ENCODE data around the gene EML1.

EML1 gene

DNA sequence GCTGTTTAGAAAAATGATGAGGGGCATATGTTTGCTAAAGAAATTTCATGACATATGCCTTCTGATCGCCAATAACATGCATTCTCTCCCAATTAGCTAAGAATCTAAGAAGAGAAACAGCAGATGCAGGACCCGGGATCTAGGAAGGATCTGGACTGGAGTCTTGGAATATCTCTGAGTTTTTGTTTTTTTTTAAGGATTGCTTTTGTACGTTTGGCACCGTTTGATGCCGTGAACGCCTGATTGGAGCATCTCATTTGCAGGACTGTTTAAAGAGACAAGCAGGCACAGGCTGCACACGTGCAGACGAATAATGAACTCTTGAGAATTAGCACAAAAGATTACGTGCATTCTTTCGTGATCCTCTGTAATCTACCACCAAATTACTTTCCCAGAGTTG lies 13.6 kb downstream of the EML1 start:
- no peak for DNase-seq

GRCh38 chr14:99807413-99808153 lies 14.4 kb downstream of the EML1 start:
- no peak for DNase-seq

DNA sequence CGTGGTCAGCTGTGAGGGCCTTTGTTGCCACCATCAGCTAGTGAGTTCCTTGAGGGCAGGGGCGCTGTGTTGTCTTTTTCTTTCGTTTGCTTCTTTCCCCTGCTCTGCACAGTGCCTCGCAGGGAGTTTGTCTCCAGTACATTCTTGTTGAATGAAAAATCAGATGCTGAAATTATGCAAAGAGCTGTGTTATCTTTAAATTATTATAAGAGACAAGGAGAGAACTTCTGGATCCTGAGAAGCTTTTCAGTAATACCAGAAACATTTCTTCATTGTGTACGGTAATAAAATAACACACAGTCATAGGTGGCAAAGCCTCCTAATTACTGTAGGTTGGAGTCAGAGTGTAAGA lies 14.9 kb downstream of the EML1 start:
- no peak for DNase-seq

DNA sequence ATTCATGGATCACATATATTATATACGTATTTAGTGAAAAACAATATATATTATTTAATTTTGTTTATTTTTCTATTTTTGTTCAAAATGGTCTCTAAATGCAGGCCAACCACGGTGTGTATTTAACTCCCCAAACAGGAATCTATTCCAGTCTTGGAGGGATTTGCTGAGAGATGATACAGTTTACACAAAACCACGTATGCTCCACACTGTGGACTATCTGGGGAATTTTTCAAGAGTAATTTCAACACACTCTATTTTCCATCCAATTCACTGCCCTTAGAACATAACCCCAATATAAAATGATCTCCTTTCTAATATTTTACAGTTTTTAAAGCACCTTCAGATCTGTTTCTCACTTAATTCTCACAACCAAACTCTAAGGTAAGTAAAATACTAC lies 15.3 kb downstream of the EML1 start:
- no peak for DNase-seq

DNA sequence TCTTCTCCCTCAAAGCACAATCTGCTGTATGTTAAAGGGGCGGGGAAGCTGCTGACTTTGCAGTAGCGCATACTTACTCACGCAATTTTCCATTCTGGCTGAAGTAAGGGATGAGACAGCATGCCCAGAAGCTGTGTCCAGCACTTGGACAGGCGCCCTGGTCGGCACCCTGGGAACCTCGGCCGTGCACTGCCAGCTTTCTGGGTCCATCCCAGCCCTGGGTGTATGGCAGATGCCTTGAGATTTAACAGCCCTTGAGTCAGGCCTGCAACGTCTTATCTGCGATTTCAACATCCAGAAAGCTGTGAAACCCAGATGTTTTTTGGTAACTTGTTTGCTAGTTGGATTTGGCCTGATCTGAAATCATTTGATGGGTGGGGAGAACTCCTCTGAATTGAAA lies 16.1 kb downstream of the EML1 start:
- no peak for DNase-seq

DNA sequence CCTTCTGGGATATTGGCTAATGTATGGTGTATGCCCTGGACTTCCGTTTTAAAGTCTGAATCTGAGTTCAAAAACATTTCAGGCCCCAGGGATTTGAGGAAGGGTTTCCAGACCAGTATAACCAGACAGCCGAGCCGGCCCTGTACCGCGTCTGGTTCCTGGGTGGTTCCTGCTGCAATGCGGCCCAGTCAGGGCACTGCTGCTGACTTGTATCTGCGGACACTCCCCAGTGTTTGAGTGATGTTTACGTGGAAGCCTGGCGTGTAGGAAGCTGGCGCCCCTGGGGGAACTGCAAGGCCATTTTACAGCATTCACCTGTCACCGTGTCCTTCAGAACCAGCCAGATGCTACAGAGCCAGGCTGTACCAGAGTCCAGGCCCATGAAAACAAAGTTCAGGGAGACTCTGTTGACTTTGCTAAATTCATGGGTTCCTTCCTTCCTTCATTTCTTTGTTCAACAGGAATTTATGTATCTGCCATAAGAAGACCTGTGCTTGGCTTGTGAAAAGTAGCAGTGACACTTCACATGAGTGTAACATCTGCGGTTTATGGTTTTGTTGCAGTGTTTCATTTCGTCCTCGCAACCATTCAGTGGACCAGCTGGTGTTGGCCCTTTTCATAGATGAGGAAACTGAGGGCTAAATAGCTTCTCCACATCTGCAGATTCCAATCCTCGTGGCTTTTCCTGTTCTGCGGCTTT lies 16.8 kb downstream of the EML1 start:
- no peak for DNase-seq

DNA sequence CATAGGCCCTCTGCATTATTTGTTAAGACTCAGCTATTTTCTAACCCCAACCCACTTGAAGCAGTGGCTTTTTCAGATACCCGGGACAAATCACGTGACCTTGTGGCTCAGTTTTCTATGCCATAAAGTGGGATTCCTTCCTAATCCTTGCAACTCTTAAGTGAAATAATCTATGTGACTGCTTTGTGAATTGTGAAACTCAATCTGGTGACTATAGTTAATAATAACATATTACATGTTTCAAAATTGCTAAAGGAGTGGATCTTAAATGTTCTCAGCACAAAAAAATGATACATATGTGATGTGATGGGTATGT lies 17.3 kb downstream of the EML1 start:
- DNase-seq, result no peak

DNA sequence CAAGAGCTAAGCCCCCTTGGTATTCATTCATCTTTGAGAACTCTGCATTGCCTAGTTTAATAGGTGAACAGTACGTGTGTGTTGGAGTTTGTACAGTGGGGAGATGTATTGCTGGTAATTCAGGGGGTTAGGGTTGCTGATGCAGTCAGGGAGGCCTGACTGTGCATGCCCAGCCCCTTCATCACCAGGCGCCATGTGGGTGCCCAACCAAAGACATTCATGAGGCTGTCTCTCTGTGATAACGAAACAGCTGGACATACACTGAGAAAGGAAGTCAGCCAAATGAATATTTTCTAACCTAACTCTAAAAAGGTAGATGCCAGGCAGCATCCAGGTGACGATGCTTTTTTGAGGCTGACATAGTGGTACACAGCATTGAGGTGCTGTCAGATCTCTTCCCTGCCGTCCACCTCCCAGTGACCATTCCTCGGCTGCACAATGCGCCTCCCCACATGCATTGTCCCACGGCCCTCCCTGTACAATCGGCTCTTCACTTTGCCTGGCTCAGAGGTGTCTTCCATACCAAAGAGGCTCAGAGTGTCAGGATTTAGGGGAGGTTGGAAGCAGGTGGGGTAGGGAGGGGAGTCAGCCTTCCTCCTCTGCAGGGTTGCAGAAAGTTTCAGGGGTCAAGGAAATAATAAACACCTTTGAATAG lies 19.0 kb downstream of the EML1 start:
- DNase-seq, result no peak

DNA sequence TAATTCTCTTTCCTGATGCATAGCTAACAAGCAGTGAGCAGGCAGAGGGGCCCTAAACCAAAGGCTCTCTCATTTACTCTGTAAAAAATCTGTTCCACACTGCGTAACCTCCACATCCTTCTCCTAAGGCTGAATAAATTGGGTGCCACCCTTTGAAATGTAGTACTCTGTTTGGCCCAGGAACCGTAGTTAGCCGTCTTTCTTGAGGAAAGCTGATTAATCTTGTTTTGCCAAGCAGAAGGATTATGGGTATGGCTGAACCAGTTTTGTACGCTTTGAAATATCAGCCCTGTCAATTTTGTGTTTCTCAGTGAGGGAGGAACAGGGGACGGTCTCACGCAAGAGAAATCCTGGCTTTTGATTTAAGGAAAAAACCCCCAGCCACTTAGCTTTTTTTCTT lies 19.7 kb downstream of the EML1 start:
- DNase-seq, result no peak

DNA sequence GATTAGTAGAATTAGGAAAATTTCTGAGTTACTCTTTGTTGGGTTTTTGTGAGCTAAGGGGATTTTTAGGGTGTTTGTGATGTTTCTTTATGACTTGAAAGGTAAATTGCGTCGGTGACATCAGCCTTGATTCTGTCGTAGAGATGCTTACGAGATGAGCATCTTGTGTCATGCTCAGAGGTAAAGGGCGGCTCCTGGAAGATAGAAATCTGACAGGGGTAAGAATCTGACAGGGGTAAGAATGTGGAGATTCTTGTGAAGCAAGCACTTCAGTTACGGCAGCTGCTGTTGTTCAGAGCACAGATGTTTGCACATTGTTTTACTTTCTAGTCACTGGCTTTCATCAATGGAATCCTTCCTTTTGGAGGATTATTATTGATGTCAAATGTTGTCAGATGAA lies 22.5 kb downstream of the EML1 start:
- no peak for DNase-seq

- DNase-seq, result no peak
Measured at GRCh38 chr14:99816217-99816616, 23.0 kb downstream of the EML1 start.

DNA sequence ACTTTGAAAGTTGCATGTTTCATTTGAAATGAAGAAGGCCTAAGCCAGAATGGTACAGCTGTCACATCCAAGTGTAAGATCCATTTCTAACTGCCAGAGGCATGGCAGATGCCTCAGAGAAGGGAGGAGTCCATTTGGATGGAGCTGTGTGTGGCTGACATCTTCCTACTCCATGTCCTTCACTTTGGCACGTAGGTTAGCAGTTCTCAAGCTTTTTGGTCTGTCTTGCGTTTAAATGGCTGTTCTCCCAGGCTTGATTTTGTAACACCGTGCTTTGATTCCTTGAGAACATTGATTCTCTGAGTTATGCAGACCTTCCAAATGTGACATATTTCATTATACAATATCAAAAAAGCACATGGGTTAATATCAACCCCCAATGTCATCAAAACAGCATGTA lies 23.4 kb downstream of the EML1 start:
- no peak for DNase-seq

DNA sequence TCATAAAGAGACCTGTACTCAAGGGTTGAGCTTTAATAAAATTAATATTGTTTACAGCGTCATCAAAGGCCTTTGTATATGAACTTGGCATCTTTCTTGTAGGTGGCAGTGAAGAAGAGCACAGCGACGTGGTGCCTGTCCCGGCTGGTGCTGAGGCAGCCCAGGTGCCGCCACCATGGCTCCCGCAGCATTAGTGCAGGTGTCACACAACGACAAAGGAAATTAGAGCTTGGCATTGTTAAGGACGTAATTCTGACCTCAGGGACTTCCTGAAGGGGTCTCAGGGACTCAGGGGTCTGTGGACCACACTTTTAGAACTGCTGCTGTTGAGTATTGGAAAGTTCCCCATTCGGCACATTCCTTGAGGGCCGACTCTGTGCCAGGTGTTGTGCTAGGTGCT lies 24.1 kb downstream of the EML1 start:
- no peak for DNase-seq

GRCh38 chr14:99818503-99819036 lies 25.4 kb downstream of the EML1 start:
- DNase-seq, result no peak

- DNase-seq, result no peak
Measured at GRCh38 chr14:99819514-99819913, 26.3 kb downstream of the EML1 start.

GRCh38 chr14:99820702-99821331 lies 27.6 kb downstream of the EML1 start:
- no peak for DNase-seq

DNA sequence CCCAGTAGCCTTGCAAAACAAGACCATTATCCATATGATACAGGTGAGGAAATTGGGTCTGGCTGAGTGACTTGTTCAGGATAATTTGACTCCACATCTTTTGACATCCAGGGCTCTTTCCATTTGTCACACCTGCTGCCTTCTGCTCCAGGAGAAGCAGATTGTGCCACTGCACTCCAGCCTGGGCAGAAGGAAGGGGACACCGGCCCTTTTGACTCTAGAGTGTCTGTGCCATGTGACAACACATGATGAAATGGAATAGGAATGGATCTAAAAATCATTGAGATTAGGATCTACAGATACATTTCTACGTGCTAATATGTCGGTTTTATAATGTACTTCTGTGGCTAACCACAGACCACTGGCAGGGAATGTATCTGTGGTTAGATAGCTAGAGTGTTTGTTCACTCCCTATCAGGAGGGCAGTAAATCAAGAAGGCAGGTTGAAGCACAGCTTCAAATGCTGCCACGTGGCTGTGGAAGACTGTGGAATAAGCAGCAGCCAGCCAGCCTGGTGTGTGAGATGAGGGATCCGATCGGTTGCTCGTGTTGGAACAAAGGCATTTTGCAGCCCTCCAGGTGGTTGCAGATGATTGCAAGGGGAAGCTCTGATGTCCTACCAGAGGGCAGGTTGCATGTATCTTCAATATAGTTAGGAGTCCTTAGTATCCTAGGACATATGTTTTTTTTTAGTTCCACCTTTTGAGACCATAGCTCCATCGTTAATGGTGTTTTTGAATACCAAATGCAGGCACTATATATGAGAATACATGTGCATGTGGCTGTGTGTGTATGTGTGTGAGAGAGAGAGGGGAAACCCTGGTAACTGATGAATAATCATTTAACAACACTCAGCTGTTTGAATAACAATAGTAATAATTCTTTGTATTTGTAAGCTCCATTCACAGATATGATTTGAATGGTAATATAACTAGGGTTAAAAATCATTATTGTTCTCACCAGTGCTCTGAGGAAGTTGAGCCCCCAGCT lies 28.6 kb downstream of the EML1 start:
- no peak for DNase-seq

DNA sequence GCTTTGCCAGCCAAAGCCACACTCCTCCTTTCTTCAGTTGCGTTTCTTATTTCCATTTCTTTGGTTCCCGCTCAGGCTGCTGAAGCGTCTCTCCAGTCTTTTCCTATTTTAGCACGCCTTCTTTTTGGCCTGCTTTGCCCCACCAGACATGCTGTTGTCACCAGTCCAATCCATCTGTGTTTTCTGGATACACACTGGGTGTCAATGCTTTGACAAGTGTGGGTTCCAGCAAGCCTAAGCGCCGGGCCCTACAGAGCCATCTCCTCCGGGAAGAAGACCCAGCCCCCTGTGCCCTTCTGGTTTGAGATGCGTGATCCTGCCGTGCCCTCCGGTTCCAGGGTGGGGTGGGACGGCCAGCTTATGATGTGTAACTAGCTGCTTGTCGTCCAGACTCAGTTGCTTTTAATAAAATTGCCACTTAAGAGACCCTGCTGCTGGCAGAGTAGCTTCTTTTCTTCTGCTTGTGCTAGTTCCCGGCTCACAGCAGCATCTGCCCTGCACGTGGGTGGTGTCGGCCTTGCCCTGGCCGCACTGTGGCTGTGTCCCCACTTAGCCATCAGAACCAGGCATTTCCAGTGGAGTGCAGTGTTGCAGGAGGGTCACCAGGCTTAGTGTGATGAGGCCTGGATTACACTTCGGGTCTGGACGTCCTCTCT lies 29.7 kb downstream of the EML1 start:
- no peak for DNase-seq

DNA sequence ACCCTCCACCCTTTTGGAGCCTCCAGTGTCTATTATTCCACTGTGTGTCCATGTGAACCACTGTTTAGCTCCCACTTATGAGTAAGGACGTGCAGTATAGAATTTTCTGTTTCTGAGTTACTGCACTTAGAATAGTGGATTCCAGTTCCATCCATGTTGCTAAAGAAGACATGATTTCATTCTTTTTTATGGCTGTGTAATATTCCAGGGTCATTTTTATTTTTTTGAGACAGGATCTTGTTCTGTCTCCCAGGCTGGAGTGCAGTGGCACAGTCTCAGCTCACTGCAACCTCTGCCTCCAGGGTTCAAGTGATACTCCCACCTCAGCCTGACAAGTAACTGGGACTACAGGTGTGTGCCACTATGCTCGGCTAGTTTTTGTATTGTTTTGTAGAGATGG lies 31.6 kb downstream of the EML1 start:
- no peak for DNase-seq

GRCh38 chr14:99829450-99829849 lies 36.2 kb downstream of the EML1 start:
- DNase-seq, result no peak

DNA sequence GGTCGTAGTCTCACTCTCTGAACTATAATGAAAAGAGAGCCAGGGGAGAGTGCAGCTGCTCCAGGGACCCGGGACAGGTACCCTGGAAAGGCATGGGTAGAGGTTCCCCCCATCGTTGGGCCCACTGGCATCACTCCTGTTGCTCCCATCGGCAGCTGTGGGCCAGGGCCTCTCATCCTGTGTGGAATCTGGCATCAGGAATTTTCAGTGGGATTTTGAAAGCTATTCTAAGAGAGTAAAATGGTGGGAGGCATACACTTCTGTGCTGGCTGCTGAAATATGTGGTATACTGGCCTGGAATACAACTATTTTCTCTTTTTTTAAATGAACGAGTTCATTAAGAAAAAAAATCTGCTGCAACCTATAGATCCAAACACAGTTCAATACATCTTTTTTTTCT lies 38.1 kb downstream of the EML1 start:
- DNase-seq, result peak; percentile 56

Data from retina (tissue), 1 donor.